Inflammatory macrophage (primary cell): ENCODE data around the gene PRKG1.

Experiments
- DNase-seq, 2 donors: peaks; one replicate each; pipeline ENCODE4 v3.0.0-alpha.2; 2020 to 2022

Gene PRKG1

GRCh38 chr10:52098130-52098529, 1023.8 kb downstream of the PRKG1 start:
- DNase-seq = no peak

DNA sequence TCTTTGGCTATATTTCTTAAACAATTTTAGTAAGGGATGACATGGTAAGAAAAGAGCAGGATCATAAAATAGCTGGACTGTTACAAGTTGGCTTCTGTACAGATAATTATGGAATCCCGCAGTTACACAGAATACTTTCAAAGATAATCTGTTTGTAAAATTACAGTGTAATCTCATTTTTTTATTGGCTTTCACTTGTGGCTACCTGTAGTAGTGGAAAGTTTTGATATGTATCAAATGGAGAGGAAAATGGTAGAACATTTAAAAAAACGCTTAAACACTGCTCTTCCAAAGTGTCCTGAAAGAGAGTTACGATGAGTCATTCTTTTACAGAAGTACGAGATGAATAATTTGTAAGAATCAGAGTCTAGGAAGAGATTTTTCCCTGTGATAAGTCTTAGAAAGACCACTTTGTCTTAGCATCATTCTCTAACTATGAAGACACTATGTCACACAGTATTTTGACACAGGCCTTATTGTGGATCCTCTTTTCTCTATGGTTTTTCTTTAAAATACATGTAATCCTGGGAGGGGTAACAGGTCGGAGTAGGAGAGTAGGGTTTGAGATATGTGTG, 1024.8 kb downstream of the PRKG1 start:
- DNase-seq = no peak

DNA sequence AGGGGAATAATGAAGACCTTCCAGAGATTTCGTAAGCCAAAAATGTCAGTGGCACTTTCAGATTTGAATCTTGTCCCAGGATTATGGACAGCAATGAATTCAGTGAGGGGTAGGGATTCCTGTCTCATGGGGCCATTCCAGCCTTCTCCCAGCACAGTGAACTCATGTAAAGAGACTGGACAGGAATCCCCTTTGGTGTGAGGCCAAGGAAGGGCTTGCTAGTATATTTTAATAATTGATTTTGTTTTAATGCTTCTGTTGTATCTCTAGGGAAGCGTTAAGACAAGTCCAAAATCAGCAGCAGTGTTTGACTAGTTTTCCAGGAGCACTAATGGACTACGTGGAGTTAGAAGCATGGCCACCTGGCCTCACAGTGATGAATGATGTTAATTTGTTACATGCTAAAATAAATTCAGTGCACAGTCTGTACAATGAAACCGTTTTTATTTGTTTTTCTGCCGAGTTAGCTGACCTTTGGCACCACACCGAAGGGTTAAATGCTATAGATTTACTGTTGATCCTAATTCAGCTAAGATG, 1025.8 kb downstream of the PRKG1 start:
- no peak for DNase-seq

DNA sequence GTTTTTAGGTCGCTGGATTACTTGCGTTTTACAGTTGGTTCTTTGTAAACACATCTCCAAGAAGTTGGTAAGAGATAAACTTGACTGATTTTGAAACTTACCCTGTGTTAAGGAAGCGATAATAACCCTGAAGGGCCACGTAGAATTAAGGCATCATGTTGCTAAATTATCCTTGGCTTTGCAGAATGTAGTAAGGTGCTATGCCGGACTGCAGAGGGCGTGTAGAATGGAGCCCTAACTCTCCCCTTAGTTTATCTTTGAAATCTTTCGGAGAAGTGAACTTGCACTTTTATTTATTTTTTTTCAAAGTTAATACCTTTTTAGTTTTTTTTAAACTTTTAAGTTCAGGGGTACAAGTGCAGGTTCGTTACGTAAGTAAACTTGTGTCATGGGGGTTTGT, 1031.0 kb downstream of the PRKG1 start:
- DNase-seq = no peak

GRCh38 chr10:52106011-52106410, 1031.7 kb downstream of the PRKG1 start:
- DNase-seq = no peak

DNA sequence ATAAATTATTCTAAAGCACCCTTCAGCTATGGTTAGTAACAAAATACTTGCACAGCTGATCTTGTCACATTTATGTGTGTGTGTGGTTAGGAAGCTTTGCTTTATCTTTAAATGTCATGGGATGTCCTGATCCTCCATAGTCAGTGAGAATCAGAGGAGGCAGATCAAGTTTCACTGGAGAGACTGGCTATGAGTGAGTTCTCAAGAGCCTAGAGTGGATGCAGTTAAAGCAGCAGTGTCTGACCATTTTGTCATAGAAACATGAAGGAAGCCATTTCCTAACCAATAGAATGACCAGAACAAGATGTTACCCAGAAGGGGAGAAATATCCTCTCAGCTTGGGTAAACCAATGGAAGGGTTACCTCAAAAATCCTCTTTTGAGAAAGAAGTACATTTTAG, 1032.6 kb downstream of the PRKG1 start:
- DNase-seq = no peak

DNA sequence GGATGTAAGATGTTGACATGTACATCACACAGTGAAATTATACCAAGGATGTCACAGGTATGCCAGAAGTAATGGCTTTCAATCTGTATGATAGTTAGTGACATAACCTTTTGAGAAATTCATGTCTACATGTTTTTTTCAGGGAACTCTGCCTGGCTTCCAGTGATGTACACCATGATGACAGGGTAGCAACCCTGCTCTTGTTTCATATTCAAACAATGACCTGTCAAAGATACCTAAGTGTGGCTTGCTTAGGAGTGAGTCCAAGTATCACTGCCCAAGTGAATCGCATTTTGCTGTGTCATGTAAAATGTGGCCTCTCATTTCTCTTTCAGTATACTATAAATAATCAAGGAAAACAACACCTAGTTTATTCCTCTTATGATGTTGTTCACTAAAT, 1033.9 kb downstream of the PRKG1 start:
- no peak for DNase-seq

DNA sequence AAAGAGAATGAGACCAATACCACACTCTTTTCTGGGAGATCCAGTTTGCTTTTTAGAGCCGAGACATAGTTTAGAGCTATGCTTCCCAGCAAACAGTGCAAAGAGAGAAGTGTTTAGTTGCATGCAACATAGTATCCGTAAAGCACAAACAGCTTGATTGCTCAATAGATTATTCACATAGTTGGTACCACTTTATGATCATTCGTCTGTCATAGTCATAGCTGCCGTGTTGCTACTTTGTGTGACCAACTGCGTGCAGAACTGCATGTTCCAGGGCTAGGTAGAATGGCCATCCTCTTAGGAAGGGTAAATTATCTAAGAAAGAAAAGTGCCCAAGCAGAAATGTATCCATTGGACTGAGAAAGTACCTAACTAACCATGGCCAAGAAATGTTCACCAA, 1036.3 kb downstream of the PRKG1 start:
- no peak for DNase-seq

- DNase-seq = no peak
These were observed 1037.0 kb downstream of the PRKG1 start for GRCh38 chr10:52111101-52111891.

DNA sequence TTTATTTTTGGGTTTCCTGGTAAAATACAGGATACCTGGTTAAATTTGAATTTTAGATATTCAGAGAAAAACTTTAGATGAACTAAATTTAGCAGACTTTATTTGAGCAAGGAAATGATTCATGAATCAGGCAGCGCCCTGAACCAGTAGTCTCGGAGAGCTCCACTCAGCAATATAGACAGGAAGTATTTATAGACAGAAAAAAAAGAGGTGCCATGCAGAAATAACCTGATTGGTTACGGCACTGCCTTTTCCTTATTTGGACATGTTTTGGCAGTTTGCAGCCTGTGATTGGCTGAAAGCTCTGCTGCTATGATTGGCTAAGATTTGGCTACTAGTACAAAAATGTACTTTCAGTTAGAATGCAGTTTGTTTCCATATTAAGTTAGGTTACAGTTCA, 1041.5 kb downstream of the PRKG1 start:
- no peak for DNase-seq

GRCh38 chr10:52119507-52119906, 1045.2 kb downstream of the PRKG1 start:
- no peak for DNase-seq

GRCh38 chr10:52121688-52122087, 1047.4 kb downstream of the PRKG1 start:
- no peak for DNase-seq

GRCh38 chr10:52128056-52128683, 1053.9 kb downstream of the PRKG1 start:
- DNase-seq = no peak

DNA sequence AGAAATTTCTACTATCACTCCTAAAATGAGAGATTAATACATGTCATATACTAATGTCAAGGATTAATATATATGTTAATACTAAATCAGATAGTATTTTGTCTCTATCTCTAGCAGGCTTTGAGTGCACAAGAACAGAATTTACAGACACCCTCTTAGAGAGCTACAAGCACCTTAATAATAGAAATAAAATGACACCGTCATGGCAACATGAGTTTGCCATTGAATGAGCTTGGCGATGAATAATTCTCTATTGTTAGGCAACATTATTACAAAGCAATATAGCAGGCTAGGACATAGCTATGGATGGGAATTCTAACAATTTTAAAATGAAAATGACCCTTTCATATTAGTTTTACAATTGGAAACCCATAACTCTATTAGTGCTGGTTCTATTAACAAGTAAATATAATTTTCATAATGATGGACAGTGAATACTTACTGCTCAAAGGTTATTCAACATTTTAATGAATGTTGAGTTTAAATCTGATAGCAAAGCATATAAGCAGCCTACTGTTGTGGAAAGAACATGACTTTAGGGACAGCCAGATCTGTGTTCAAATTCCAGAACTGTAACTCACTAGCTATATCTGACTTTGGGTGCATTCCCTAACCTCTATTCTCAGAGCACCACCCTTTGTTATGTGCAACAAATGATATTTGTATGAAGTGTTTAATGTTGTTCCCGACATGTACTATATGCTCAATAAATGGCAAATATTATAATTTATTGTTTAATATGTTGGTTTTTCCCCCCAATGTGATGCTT, 1055.3 kb downstream of the PRKG1 start:
- no peak for DNase-seq

- DNase-seq = no peak
These were observed 1060.8 kb downstream of the PRKG1 start for GRCh38 chr10:52135101-52135500.

GRCh38 chr10:52136921-52137320, 1062.6 kb downstream of the PRKG1 start:
- DNase-seq = no peak

GRCh38 chr10:52143338-52143737, 1069.1 kb downstream of the PRKG1 start:
- no peak for DNase-seq

DNA sequence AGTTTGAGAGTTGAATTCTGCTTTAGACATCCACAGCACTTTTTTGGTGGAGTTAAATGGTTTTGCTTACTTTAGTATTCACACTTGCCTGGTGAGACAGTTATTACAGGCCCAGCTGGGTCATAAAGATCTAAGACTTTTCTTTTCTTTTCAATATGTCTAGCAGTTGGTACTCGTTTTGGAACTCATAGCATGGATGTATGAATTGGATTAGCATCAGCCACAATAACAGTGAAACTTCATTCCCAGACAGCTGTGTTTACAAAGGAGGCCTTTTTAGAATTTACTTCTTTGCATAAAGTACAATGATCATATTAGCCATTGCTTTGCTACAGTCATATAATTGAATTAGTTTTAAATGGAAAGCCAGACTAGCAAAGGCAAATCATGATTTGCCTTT, 1071.3 kb downstream of the PRKG1 start:
- no peak for DNase-seq

DNA sequence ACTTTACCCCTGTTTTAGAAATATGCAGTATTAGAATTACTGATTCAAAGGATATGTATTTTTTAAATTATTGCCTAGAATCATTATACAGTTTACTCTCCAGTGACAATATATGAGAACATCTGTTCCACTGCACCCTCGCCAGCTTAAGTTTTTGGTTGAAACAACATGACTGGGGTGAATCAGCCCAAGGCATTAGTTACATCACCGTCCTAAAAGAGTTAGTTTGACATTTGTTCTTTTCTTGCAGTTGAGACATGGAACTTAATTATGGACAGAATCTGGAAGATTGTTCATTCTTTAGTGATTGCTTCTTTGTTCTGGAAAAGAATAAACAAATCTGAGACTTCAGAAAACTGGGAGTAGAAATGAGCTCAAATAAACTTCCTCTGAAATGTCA, 1072.5 kb downstream of the PRKG1 start:
- DNase-seq = no peak

DNA sequence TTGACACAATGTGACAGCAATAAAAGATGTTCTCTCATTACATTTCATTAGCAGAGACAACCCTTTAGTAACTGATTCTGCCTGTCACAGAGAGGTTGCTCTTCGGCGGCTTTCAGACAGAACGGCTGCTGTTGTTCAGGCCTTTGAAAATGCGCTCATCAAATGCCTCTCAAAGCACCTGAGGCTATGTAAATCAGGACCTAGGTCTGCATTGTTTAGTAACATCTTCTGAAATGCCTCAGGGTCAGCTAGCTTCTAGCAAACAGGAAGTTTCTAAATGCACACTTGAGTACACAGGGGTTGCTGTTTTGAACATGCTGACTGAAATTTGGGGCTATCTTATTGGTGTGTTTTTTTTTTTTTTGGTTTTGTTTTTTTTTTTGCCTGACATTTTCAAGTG, 1096.5 kb downstream of the PRKG1 start:
- DNase-seq = no peak

GRCh38 chr10:52172581-52172980, 1098.3 kb downstream of the PRKG1 start:
- DNase-seq = no peak

GRCh38 chr10:52185256-52185655, 1111.0 kb downstream of the PRKG1 start:
- no peak for DNase-seq
